Ascending aorta (tissue), 2 donors: Measurements from ENCODE around the gene ROMO1. TPM values are rescaled to one million over a fixed set of nuclear protein-coding genes. Genes with fewer than 3 reads are reported as not detected.

ENCODE experiments used
- DNase-seq, 2 donors: peaks; one replicate each; pipeline ENCODE4 v3.0.0-alpha.2; 2019; ENCODE audit warnings: low spot score in 2 of 2
- H3K27ac ChIP-seq, 2 donors: fragments of 200-600 bp; sonication (generic); one replicate each; pipeline ENCODE4 v1.5.1; 2016 to 2017; ENCODE audit warnings: mild to moderate bottlenecking in 1 of 2
- H3K27me3 ChIP-seq: fragments of 200-600 bp; sonication (generic); one replicate; pipeline ENCODE4 v1.5.1; 2017
- H3K36me3 ChIP-seq, 2 donors: fragments of 200-600 bp; sonication (generic); one replicate each; pipeline ENCODE4 v1.5.1; 2016
- H3K4me1 ChIP-seq, 2 donors: fragments of 200-600 bp; sonication (generic); one replicate each; pipeline ENCODE4 v1.5.1; 2016 to 2017; ENCODE audit warnings: mild to moderate bottlenecking in 1 of 2
- H3K4me3 ChIP-seq, 2 donors: fragments of 200-600 bp; sonication (generic); one replicate each; pipeline ENCODE4 v1.5.1; 2016 to 2017; ENCODE audit warnings: mild to moderate bottlenecking in 1 of 2
- H3K9me3 ChIP-seq, 2 donors: fragments of 200-600 bp; sonication (generic); one replicate each; pipeline ENCODE4 v1.5.1; 2016
- CTCF ChIP-seq, 3 experiments: fragments of 200-600 bp in 2 of 3; fragments of 450-650 bp in 1 of 3; sonication (generic) in 2 of 3; IDR thresholded peaks; one replicate each; pipeline ENCODE4 v1.5.1; 2016 to 2019; ENCODE audit warnings: antibody characterized with exemption in 3 of 3, mild to moderate bottlenecking in 1 of 3, moderate library complexity in 1 of 3
- intact Hi-C: fragments of 100-400 bp; cut with DNase I; formaldehyde crosslinking; loops from one replicate; pipeline ENCODE4 v1.15.1; 2023
- total RNA-seq: library from RNA; depleted of rRNA; stranded (reverse); fragments of >200 nt; gene quantifications from one replicate; pipeline ENCODE4 v1.1.0, GENCODE V29; 2016

ROMO1 gene
- 85.5 TPM for total RNA-seq

- intact Hi-C loops: loop anchor here (2.0 to 5.0 kb wide), 4 partner anchors 35 to 185 kb away; partner anchors contain the start of genes CPNE1, ERGIC3 and RBM12
- peak; percentile 37 to 92 for DNase-seq
- Histone ChIP-seq H3K36me3 (peaks cover 20 to 52% of the 10 kb centered on the region in 2 donors), H3K27me3 (no peaks in the 10 kb centered on the region), H3K4me1 (peaks cover 3 to 21% of the 10 kb centered on the region in 2 donors), H3K4me3 (peak within 1 kb of the TSS; percentile 87 to 94), H3K9me3 (no peaks in the 10 kb centered on the region), H3K27ac (peak within 1 kb of the TSS; percentile 96)
- TF ChIP-seq CTCF (IDR thresholded peaks at IDR 0.05): peak; percentile 4 to 35 (median 20)
Observed at GRCh38 chr20:35699127-35699956, at the start of gene ROMO1, which contains the start of gene NFS1. ROMO1 (plus strand) TSS chr20:35699405; CDS start chr20:35699633, 228 bp downstream. NFS1 (minus strand) TSS chr20:35699352; CDS start chr20:35699288, 64 bp downstream.

DNA sequence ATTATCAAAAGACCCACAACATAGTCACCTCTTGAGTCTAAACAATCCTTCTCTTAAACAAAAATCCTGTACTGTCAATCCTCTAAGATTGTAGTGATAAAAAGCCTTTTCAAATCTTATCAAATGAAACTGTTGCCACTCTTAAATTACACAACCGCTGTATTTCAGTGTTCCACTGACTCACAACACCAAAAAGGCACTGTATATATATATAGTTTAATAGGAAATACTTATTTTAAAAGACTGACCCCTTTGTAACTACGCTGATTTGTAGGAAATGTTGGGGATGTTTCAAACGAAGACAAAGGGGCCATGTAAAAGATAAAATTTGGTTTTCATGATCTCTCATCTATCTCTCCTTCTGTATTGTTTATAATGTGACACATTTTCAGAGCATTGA lies 48.6 kb upstream of the ROMO1 start:
- H3K4me1 ChIP-seq: peaks cover 4 to 29% of the 10 kb centered on the region in 2 donors
- peaks cover 18 to 29% of the 10 kb centered on the region in 2 donors for H3K36me3 ChIP-seq
- no peaks in the 10 kb centered on the region for H3K27me3 ChIP-seq
- DNase-seq: no peak
- intact Hi-C loops: no loop called here
- no peak for TF ChIP-seq CTCF (IDR thresholded peaks at IDR 0.05)
- no peak overlapping the region for H3K27ac ChIP-seq
- H3K9me3 ChIP-seq: no peaks in the 10 kb centered on the region
- H3K4me3 ChIP-seq: no peak overlapping the region

DNA sequence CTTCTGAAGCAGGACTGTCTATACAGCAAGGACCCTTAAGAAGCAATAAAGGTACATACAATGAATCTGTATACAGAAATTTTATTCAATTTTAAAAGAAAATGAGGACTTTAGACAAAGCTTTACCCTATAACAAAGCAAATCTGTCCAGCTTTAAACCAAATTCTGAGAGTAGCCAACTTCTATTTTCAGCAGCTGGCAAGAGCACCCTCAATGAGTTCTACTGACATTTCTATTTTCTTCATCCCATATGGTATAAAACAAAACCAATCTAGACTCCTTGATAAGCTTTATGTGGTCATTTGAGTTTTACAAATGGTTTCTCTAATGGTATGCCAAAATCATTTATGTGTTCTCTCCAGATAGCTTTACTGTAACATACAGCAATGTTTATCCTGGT lies 47.2 kb upstream of the ROMO1 start:
- Histone ChIP-seq H3K4me3 (no peak overlapping the region), H3K27me3 (no peaks in the 10 kb centered on the region), H3K9me3 (no peaks in the 10 kb centered on the region), H3K4me1 (peaks cover 4 to 31% of the 10 kb centered on the region in 2 donors), H3K36me3 (peaks cover 18 to 29% of the 10 kb centered on the region in 2 donors), H3K27ac (no peak overlapping the region)
- intact Hi-C loops: no loop called here
- no peak for TF ChIP-seq CTCF (IDR thresholded peaks at IDR 0.05)
- DNase-seq: no peak

GRCh38 chr20:35652641-35653429 lies 46.4 kb upstream of the ROMO1 start:
- no peak for TF ChIP-seq CTCF (IDR thresholded peaks at IDR 0.05)
- intact Hi-C loops: no loop called here
- peaks cover 4 to 36% of the 10 kb centered on the region in 2 donors for H3K4me1 ChIP-seq
- DNase-seq: no peak
- peaks cover 18 to 29% of the 10 kb centered on the region in 2 donors for H3K36me3 ChIP-seq
- no peaks in the 10 kb centered on the region for H3K27me3 ChIP-seq
- H3K4me3 ChIP-seq: no peak overlapping the region
- H3K9me3 ChIP-seq: no peaks in the 10 kb centered on the region
- no peak overlapping the region for H3K27ac ChIP-seq

DNA sequence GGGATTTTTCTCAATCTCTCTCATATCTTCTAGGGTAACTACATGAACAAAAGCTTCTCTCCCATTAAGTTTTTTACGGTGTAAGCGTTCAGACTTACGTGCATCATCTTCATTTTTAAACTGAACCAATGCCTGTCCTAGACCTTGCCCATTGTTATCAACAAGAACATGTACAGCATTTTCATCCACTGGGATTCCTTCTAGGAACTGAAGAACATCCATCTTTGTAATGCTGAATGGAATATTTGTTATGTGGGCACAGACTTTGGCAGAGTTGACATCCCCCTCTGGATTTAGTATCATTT lies 45.8 kb upstream of the ROMO1 start:
- H3K4me1 ChIP-seq: peaks cover 4 to 38% of the 10 kb centered on the region in 2 donors
- H3K27ac ChIP-seq: no peak overlapping the region
- peaks cover 18 to 29% of the 10 kb centered on the region in 2 donors for H3K36me3 ChIP-seq
- intact Hi-C loops: no loop called here
- no peak for DNase-seq
- H3K27me3 ChIP-seq: no peaks in the 10 kb centered on the region
- H3K4me3 ChIP-seq: no peak overlapping the region
- no peaks in the 10 kb centered on the region for H3K9me3 ChIP-seq
- TF ChIP-seq CTCF (IDR thresholded peaks at IDR 0.05): no peak
